Measurements from ENCODE around the gene CAMSAP2.

The CAMSAP2 gene

GRCh38 chr1:200699871-200700270, 38.8 kb upstream of the CAMSAP2 start:
- Histone ChIP-seq H3K79me2 (ENCODE audit: insufficient read depth, low read depth) (no peaks in the 10 kb centered on the region), H3K4me3 (IDR thresholded peaks at IDR 0.05; ENCODE audit: insufficient read depth, low read depth, low read length) (no peak overlapping the region), H3K27ac (no peak overlapping the region), H3K27me3 (ENCODE audit: insufficient read depth, low read depth) (no peaks in the 10 kb centered on the region), H2AFZ (ENCODE audit: low read depth) (no peak overlapping the region), H3K4me2 (no peak overlapping the region), H3K4me1 (ENCODE audit: low read depth, poor library complexity, severe bottlenecking) (no peaks in the 10 kb centered on the region), H3K36me3 (ENCODE audit: insufficient read depth) (no peaks in the 10 kb centered on the region), H3K9ac (no peak overlapping the region), H4K20me1 (ENCODE audit: insufficient read depth) (no peaks in the 10 kb centered on the region)
- TF ChIP-seq, protein P1, sequence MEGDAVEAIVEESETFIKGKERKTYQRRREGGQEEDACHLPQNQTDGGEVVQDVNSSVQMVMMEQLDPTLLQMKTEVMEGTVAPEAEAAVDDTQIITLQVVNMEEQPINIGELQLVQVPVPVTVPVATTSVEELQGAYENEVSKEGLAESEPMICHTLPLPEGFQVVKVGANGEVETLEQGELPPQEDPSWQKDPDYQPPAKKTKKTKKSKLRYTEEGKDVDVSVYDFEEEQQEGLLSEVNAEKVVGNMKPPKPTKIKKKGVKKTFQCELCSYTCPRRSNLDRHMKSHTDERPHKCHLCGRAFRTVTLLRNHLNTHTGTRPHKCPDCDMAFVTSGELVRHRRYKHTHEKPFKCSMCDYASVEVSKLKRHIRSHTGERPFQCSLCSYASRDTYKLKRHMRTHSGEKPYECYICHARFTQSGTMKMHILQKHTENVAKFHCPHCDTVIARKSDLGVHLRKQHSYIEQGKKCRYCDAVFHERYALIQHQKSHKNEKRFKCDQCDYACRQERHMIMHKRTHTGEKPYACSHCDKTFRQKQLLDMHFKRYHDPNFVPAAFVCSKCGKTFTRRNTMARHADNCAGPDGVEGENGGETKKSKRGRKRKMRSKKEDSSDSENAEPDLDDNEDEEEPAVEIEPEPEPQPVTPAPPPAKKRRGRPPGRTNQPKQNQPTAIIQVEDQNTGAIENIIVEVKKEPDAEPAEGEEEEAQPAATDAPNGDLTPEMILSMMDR (conservative IDR thresholded peaks at IDR 0.05; ENCODE audit: low read depth, low read length): no peak

DNA sequence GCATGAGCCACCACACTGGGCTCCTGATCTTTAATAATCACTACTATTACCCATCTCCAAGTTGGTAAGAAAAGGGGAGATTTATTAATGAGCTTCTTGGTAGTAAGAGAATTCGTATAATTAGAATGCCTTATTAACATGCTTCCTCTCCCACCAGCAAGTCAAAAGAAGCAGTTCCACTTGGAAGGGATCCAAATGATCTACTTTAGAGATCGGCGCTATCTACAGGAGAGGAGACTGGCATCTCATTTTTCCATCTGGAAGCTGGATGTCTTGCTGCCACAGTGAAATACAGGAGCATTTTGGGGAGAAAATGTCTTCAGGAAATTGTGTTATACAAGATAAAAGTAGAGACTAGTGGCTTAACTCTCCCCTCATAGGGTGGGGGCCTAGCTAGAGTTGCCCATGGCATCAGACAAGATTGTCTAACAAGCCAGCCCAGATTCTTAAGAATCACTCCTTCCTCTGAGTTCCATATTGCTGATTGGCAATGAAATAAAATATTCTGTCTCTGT, 33.6 kb upstream of the CAMSAP2 start:
- no peaks in the 10 kb centered on the region for H3K36me3 ChIP-seq (ENCODE audit: insufficient read depth)
- TF ChIP-seq, protein P1 (conservative IDR thresholded peaks at IDR 0.05; ENCODE audit: low read depth, low read length): no peak
- H4K20me1 ChIP-seq (ENCODE audit: insufficient read depth): no peaks in the 10 kb centered on the region
- no peaks in the 10 kb centered on the region for H3K27me3 ChIP-seq (ENCODE audit: insufficient read depth, low read depth)
- H2AFZ ChIP-seq (ENCODE audit: low read depth): no peak overlapping the region
- no peak overlapping the region for H3K9ac ChIP-seq
- H3K4me2 ChIP-seq: no peak overlapping the region
- H3K4me3 ChIP-seq (IDR thresholded peaks at IDR 0.05; ENCODE audit: insufficient read depth, low read depth, low read length): no peak overlapping the region
- no peaks in the 10 kb centered on the region for H3K4me1 ChIP-seq (ENCODE audit: low read depth, poor library complexity, severe bottlenecking)
- H3K27ac ChIP-seq: no peak overlapping the region
- H3K79me2 ChIP-seq (ENCODE audit: insufficient read depth, low read depth): no peaks in the 10 kb centered on the region

DNA sequence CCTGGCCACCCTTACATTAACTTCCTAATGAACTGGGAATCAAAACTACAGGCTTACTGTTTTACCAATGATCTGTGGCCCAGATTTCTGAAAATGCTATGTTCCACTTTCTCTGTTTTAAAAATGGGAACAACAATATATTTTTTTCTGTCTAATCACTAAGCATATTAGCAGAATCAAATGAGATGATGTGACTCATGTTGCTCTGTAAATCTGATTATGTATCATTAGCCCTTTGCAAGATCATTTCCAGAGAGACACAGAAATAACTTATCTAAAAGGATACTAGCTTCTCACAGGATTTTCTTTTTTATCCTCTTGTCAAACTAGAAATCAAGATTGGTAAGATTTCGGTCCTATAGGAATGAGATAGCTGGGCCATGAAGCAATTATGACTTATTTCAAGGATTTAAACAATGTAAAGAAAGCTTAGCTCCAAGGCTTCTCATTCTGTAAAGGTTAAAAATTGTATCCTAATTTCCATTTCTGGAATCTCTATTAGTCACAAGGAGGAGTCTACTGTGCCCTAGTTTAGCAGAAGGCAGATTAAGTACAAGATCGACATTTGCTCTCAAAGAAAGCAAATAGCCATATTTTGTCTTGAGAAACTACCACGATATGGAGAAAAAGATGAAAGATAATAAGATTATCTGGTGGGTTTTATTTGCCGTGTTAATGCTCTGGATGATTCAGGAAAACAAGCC, 32.4 kb upstream of the CAMSAP2 start:
- TF ChIP-seq, protein P1 (conservative IDR thresholded peaks at IDR 0.05; ENCODE audit: low read depth, low read length): no peak
- Histone ChIP-seq H2AFZ (ENCODE audit: low read depth) (no peak overlapping the region), H3K9ac (no peak overlapping the region), H4K20me1 (ENCODE audit: insufficient read depth) (no peaks in the 10 kb centered on the region), H3K4me1 (ENCODE audit: low read depth, poor library complexity, severe bottlenecking) (no peaks in the 10 kb centered on the region), H3K36me3 (ENCODE audit: insufficient read depth) (no peaks in the 10 kb centered on the region), H3K27ac (no peak overlapping the region), H3K79me2 (ENCODE audit: insufficient read depth, low read depth) (no peaks in the 10 kb centered on the region), H3K4me2 (no peak overlapping the region), H3K4me3 (IDR thresholded peaks at IDR 0.05; ENCODE audit: insufficient read depth, low read depth, low read length) (no peak overlapping the region), H3K27me3 (ENCODE audit: insufficient read depth, low read depth) (no peaks in the 10 kb centered on the region)

GRCh38 chr1:200707116-200707515, 31.6 kb upstream of the CAMSAP2 start:
- Histone ChIP-seq H3K27ac (no peak overlapping the region), H4K20me1 (ENCODE audit: insufficient read depth) (no peaks in the 10 kb centered on the region), H3K9ac (no peak overlapping the region), H3K27me3 (ENCODE audit: insufficient read depth, low read depth) (no peaks in the 10 kb centered on the region), H3K4me2 (no peak overlapping the region), H3K36me3 (ENCODE audit: insufficient read depth) (no peaks in the 10 kb centered on the region), H3K79me2 (ENCODE audit: insufficient read depth, low read depth) (no peaks in the 10 kb centered on the region), H3K4me3 (IDR thresholded peaks at IDR 0.05; ENCODE audit: insufficient read depth, low read depth, low read length) (no peak overlapping the region), H3K4me1 (ENCODE audit: low read depth, poor library complexity, severe bottlenecking) (no peaks in the 10 kb centered on the region), H2AFZ (ENCODE audit: low read depth) (no peak overlapping the region)
- TF ChIP-seq, protein P1 (conservative IDR thresholded peaks at IDR 0.05; ENCODE audit: low read depth, low read length): no peak
